ENCODE data around the gene UNC13C. TPM values are rescaled to one million over a fixed set of nuclear protein-coding genes. Genes with fewer than 3 reads are reported as not detected.

Gene UNC13C
- polyA plus RNA-seq, 1 donor from 2014 or later = 4.0 TPM

DNA sequence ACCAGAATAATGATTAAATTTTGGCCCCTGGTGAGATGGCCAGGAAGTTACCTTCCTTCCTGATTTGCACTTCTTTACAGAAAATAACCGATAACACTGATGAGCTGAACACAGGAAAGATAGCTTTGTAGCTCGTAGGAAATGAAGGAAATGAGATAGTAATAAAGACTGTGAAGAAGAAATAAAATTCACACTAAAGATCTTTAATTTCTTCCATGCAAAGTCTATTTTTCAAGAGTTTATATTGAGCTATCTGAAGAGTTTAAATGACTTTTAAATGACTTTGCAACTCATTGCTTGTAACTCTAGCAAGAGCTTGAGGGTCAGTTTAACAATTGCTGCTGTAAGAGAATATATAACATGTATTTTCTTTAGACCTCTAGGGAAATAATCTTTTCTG lies 543.0 kb downstream of the UNC13C start:
- no peaks in the 10 kb centered on the region for H3K27me3 ChIP-seq (ENCODE audit: insufficient read depth, low read depth, low read length)
- H3K9me2 ChIP-seq (ENCODE audit: insufficient read depth, low read length) = no peaks in the 10 kb centered on the region
- H4K20me1 ChIP-seq (ENCODE audit: insufficient read depth) = no peaks in the 10 kb centered on the region
- no peaks in the 10 kb centered on the region for H3K36me3 ChIP-seq (ENCODE audit: insufficient read depth, low read length)
- H3K27ac ChIP-seq (ENCODE audit: low read length) = no peak overlapping the region
- no peaks in the 10 kb centered on the region for H3K9me3 ChIP-seq (ENCODE audit: low read length)
- H3K4me2 ChIP-seq (ENCODE audit: low read length) = no peak overlapping the region
- no peaks in the 10 kb centered on the region for H3F3A ChIP-seq (ENCODE audit: insufficient read depth, low read length, poor library complexity, severe bottlenecking)
- no peak overlapping the region for H3K9ac ChIP-seq (ENCODE audit: low read length)
- no peak for TF ChIP-seq EP300 (conservative IDR thresholded peaks at IDR 0.05; ENCODE audit: poor library complexity, severe bottlenecking)
- no peak for TF ChIP-seq SMC3 (conservative IDR thresholded peaks at IDR 0.05; ENCODE audit: poor library complexity)
- H3K79me2 ChIP-seq (replicated peaks; ENCODE audit: insufficient read depth, low read length) = no peaks in the 10 kb centered on the region
- H2AFZ ChIP-seq (ENCODE audit: low read depth, low read length) = no peak overlapping the region
- no peak overlapping the region for H3K4me3 ChIP-seq (ENCODE audit: low read length)

DNA sequence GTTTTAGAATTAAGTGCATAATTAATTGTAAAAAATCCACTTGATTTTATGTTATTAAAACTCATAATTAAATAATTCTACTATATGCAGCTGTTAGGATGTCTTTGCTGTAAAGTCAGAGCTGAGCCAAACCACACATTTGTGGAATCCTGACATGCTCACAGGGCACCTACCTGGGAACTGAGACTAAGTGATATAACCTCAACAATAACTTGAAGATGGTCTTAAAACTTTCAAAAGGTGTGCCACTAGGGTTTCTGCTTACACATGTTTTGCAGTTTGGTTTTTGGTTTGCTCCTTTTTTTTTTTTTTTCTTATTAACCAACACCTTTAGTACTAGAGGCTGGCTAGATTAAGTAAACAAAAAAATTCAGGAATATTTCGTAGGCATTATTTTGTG lies 549.8 kb downstream of the UNC13C start:
- H3K79me2 ChIP-seq (replicated peaks; ENCODE audit: insufficient read depth, low read length) = no peaks in the 10 kb centered on the region
- H3K9me3 ChIP-seq (ENCODE audit: low read length) = no peaks in the 10 kb centered on the region
- H3F3A ChIP-seq (ENCODE audit: insufficient read depth, low read length, poor library complexity, severe bottlenecking) = no peaks in the 10 kb centered on the region
- H3K27ac ChIP-seq (ENCODE audit: low read length) = no peak overlapping the region
- no peak overlapping the region for H2AFZ ChIP-seq (ENCODE audit: low read depth, low read length)
- no peak overlapping the region for H3K4me3 ChIP-seq (ENCODE audit: low read length)
- no peaks in the 10 kb centered on the region for H3K9me2 ChIP-seq (ENCODE audit: insufficient read depth, low read length)
- H3K36me3 ChIP-seq (ENCODE audit: insufficient read depth, low read length) = no peaks in the 10 kb centered on the region
- no peak for TF ChIP-seq EP300 (conservative IDR thresholded peaks at IDR 0.05; ENCODE audit: poor library complexity, severe bottlenecking)
- no peak for TF ChIP-seq MXI1 (conservative IDR thresholded peaks at IDR 0.05; ENCODE audit: poor library complexity, severe bottlenecking)
- TF ChIP-seq POLR2AphosphoS5 (IDR thresholded peaks at IDR 0.05) = no peak
- H3K4me2 ChIP-seq (ENCODE audit: low read length) = no peak overlapping the region
- H3K27me3 ChIP-seq (ENCODE audit: insufficient read depth, low read depth, low read length) = no peaks in the 10 kb centered on the region
- no peak overlapping the region for H3K9ac ChIP-seq (ENCODE audit: low read length)
- H4K20me1 ChIP-seq (ENCODE audit: insufficient read depth) = no peaks in the 10 kb centered on the region

DNA sequence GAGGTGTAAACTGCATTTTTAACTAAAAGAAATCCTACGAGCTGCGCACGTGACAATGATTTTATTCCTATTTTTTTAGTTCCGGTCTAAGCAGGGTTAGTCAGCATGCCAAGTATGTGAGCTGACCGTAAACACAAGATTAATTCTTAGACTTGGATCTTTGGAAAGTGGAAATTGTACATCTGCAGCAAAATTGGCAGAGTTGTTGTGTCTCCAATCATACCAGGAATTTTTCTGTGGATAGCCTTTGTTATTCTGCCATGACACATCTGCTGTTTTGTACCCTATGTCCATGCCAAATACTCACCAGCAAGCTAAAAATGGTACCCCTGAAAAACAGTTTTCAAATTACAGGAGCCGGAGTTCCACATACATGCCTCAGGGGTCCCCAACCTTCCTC lies 562.5 kb downstream of the UNC13C start:
- no peaks in the 10 kb centered on the region for H4K20me1 ChIP-seq (ENCODE audit: insufficient read depth)
- no peak for TF ChIP-seq SMC3 (conservative IDR thresholded peaks at IDR 0.05; ENCODE audit: poor library complexity)
- TF ChIP-seq RAD21 (conservative IDR thresholded peaks at IDR 0.05) = no peak
- TF ChIP-seq, protein P1, sequence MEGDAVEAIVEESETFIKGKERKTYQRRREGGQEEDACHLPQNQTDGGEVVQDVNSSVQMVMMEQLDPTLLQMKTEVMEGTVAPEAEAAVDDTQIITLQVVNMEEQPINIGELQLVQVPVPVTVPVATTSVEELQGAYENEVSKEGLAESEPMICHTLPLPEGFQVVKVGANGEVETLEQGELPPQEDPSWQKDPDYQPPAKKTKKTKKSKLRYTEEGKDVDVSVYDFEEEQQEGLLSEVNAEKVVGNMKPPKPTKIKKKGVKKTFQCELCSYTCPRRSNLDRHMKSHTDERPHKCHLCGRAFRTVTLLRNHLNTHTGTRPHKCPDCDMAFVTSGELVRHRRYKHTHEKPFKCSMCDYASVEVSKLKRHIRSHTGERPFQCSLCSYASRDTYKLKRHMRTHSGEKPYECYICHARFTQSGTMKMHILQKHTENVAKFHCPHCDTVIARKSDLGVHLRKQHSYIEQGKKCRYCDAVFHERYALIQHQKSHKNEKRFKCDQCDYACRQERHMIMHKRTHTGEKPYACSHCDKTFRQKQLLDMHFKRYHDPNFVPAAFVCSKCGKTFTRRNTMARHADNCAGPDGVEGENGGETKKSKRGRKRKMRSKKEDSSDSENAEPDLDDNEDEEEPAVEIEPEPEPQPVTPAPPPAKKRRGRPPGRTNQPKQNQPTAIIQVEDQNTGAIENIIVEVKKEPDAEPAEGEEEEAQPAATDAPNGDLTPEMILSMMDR (IDR thresholded peaks at IDR 0.05; ENCODE audit: poor library complexity, severe bottlenecking) = no peak
- TF ChIP-seq EZH2 (IDR thresholded peaks at IDR 0.05; ENCODE audit: borderline replicate concordance, insufficient read depth, low read length, poor library complexity, severe bottlenecking) = no peak
- no peak for TF ChIP-seq MXI1 (conservative IDR thresholded peaks at IDR 0.05; ENCODE audit: poor library complexity, severe bottlenecking)
- no peak for TF ChIP-seq POLR2AphosphoS5 (IDR thresholded peaks at IDR 0.05)
- no peak for TF ChIP-seq EP300 (conservative IDR thresholded peaks at IDR 0.05; ENCODE audit: poor library complexity, severe bottlenecking)
- no peak for TF ChIP-seq TAF1 (IDR thresholded peaks at IDR 0.05; ENCODE audit: low read depth)
- TF ChIP-seq, protein P2, sequence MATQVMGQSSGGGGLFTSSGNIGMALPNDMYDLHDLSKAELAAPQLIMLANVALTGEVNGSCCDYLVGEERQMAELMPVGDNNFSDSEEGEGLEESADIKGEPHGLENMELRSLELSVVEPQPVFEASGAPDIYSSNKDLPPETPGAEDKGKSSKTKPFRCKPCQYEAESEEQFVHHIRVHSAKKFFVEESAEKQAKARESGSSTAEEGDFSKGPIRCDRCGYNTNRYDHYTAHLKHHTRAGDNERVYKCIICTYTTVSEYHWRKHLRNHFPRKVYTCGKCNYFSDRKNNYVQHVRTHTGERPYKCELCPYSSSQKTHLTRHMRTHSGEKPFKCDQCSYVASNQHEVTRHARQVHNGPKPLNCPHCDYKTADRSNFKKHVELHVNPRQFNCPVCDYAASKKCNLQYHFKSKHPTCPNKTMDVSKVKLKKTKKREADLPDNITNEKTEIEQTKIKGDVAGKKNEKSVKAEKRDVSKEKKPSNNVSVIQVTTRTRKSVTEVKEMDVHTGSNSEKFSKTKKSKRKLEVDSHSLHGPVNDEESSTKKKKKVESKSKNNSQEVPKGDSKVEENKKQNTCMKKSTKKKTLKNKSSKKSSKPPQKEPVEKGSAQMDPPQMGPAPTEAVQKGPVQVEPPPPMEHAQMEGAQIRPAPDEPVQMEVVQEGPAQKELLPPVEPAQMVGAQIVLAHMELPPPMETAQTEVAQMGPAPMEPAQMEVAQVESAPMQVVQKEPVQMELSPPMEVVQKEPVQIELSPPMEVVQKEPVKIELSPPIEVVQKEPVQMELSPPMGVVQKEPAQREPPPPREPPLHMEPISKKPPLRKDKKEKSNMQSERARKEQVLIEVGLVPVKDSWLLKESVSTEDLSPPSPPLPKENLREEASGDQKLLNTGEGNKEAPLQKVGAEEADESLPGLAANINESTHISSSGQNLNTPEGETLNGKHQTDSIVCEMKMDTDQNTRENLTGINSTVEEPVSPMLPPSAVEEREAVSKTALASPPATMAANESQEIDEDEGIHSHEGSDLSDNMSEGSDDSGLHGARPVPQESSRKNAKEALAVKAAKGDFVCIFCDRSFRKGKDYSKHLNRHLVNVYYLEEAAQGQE (IDR thresholded peaks at IDR 0.05; ENCODE audit: borderline replicate concordance) = no peak
- no peaks in the 10 kb centered on the region for H3K9me3 ChIP-seq (ENCODE audit: low read length)
- no peaks in the 10 kb centered on the region for H3K9me2 ChIP-seq (ENCODE audit: insufficient read depth, low read length)
- H3K79me2 ChIP-seq (replicated peaks; ENCODE audit: insufficient read depth, low read length) = no peaks in the 10 kb centered on the region
- H3K4me2 ChIP-seq (ENCODE audit: low read length) = no peak overlapping the region
- no peaks in the 10 kb centered on the region for H3K36me3 ChIP-seq (ENCODE audit: insufficient read depth, low read length)
- H3K4me3 ChIP-seq (ENCODE audit: low read length) = no peak overlapping the region
- no peaks in the 10 kb centered on the region for H3K27me3 ChIP-seq (ENCODE audit: insufficient read depth, low read depth, low read length)
- H3K27ac ChIP-seq (ENCODE audit: low read length) = no peak overlapping the region
- H2AFZ ChIP-seq (ENCODE audit: low read depth, low read length) = no peak overlapping the region
- H3K9ac ChIP-seq (ENCODE audit: low read length) = no peak overlapping the region
- H3F3A ChIP-seq (ENCODE audit: insufficient read depth, low read length, poor library complexity, severe bottlenecking) = no peaks in the 10 kb centered on the region

Measured in neural cell (in vitro differentiated cells).